Mucosa of descending colon (tissue), 3 donors: ENCODE data around the gene SCGB3A2. TPM values are rescaled to one million over a fixed set of nuclear protein-coding genes. Genes with fewer than 3 reads are reported as not detected.

Experiments used
- ATAC-seq: fragments of 200-7000 bp; cut with Tn5 transposase; one replicate; pipeline ENCODE4 v1.9.1; 2020; ENCODE audit warnings: mild to moderate bottlenecking, moderate library complexity
- DNase-seq, 3 donors: peaks; one replicate each; pipeline ENCODE4 v3.0.0-alpha.2; 2020
- H3K36me3 ChIP-seq: fragments of 200-600 bp; one replicate; pipeline ENCODE4 v1.8.0; 2021; ENCODE audit warnings: low read depth, mild to moderate bottlenecking
- H3K4me1 ChIP-seq: fragments of 200-600 bp; one replicate; pipeline ENCODE4 v1.8.0; 2021; ENCODE audit warnings: low read depth, mild to moderate bottlenecking
- H3K4me3 ChIP-seq: fragments of 200-600 bp; one replicate; pipeline ENCODE4 v1.8.0; 2021; ENCODE audit warnings: mild to moderate bottlenecking
- H3K9me3 ChIP-seq: fragments of 200-600 bp; one replicate; pipeline ENCODE4 v1.8.0; 2021; ENCODE audit warnings: mild to moderate bottlenecking
- CTCF ChIP-seq: fragments of 200-600 bp; IDR thresholded peaks from one replicate; pipeline ENCODE4 v1.8.0; 2022; ENCODE audit warnings: antibody characterized with exemption, mild to moderate bottlenecking
- intact Hi-C, 2 donors: fragments of 100-400 bp; cut with DNase I in 1 of 2; cut with micrococcal nuclease in 1 of 2; formaldehyde crosslinking; loops; one replicate each; pipeline versions ENCODE4 v1.11.0 to v1.11.1; 2022; cut with DNase I, micrococcal nuclease
- total RNA-seq, 3 donors: library from RNA; stranded (reverse); fragmentation: NEBNext Ultra II Directional in 2 of 3; extraction: Animal tissue kit (Norgen Biotek cat#: 25700) in 2 of 3; gene quantifications; one replicate each; pipeline versions ENCODE4 v1.2.1 to v1.2.4, GENCODE V29; 2021 to 2023
- donor health status: DM: no; HTN: no; CAD: no; lungs with moderate emphysema.
- donor health status: DM: no; HTN: no; CAD: no.
- donor health status: DM: no; HTN: yes; CAD: no.

The SCGB3A2 gene
- total RNA-seq, 3 donors from 2014 or later, result not detected

GRCh38 chr5:147856801-147857200 lies 21.7 kb upstream of the SCGB3A2 start:
- Histone ChIP-seq H3K4me1 (peaks cover 9% of the 10 kb centered on the region), H3K4me3 (no peak overlapping the region), H3K36me3 (no peaks in the 10 kb centered on the region), H3K9me3 (no peaks in the 10 kb centered on the region)
- TF ChIP-seq CTCF, result no peak
- ATAC-seq, result no peak
- no peak for DNase-seq
- intact Hi-C loops, result no loop called here

GRCh38 chr5:147857302-147858129 lies 21.0 kb upstream of the SCGB3A2 start:
- H3K4me3 ChIP-seq, result no peak overlapping the region
- no peaks in the 10 kb centered on the region for H3K9me3 ChIP-seq
- intact Hi-C loops, result no loop called here
- peak; percentile 75 for TF ChIP-seq CTCF
- DNase-seq (peak in 2 of 3 donors; percentile 35 to 91), ATAC-seq (peak; percentile 75)
- H3K36me3 ChIP-seq, result no peaks in the 10 kb centered on the region
- H3K4me1 ChIP-seq, result peaks cover 9% of the 10 kb centered on the region

GRCh38 chr5:147858565-147858964 lies 19.9 kb upstream of the SCGB3A2 start:
- ATAC-seq, result no peak
- H3K4me3 ChIP-seq, result no peak overlapping the region
- intact Hi-C loops, result no loop called here
- DNase-seq, result no peak
- no peaks in the 10 kb centered on the region for H3K9me3 ChIP-seq
- peaks cover 9% of the 10 kb centered on the region for H3K4me1 ChIP-seq
- H3K36me3 ChIP-seq, result no peaks in the 10 kb centered on the region
- no peak for TF ChIP-seq CTCF

GRCh38 chr5:147859962-147860640 lies 18.4 kb upstream of the SCGB3A2 start:
- H3K9me3 ChIP-seq, result no peaks in the 10 kb centered on the region
- H3K36me3 ChIP-seq, result no peaks in the 10 kb centered on the region
- TF ChIP-seq CTCF, result no peak
- no peak for DNase-seq
- ATAC-seq, result peak; percentile 43
- H3K4me3 ChIP-seq, result no peak overlapping the region
- H3K4me1 ChIP-seq, result peaks cover 9% of the 10 kb centered on the region
- intact Hi-C loops, result no loop called here

GRCh38 chr5:147860641-147861025 lies 17.9 kb upstream of the SCGB3A2 start:
- Histone ChIP-seq H3K4me1 (peaks cover 9% of the 10 kb centered on the region), H3K36me3 (no peaks in the 10 kb centered on the region), H3K4me3 (no peak overlapping the region), H3K9me3 (no peaks in the 10 kb centered on the region)
- TF ChIP-seq CTCF, result no peak
- intact Hi-C loops, result no loop called here
- ATAC-seq (peak; percentile 87), DNase-seq (peak in 1 of 3 donors; percentile 51)
